ENCODE data around the gene CYSTM1.

DNA sequence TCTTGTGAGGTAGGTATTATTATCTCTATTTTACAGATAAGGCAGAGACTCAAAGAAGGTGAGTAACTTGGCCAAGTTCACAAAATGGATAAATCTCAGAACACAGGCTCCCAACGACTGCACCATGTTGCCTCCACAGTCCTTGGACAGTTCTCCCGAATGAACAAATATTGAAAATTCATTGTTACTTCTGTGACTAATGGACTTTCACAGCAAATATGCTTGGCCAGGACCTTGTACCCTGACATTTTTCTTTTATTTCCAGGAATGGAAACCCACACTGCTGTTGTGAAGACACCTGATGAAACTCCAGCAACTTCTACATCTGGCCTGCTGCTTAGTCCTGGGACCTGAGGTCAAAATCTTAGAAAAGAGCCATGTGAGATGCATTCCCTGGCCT is 2.5 kb upstream of the CYSTM1 start:
- TF ChIP-seq, protein P1, sequence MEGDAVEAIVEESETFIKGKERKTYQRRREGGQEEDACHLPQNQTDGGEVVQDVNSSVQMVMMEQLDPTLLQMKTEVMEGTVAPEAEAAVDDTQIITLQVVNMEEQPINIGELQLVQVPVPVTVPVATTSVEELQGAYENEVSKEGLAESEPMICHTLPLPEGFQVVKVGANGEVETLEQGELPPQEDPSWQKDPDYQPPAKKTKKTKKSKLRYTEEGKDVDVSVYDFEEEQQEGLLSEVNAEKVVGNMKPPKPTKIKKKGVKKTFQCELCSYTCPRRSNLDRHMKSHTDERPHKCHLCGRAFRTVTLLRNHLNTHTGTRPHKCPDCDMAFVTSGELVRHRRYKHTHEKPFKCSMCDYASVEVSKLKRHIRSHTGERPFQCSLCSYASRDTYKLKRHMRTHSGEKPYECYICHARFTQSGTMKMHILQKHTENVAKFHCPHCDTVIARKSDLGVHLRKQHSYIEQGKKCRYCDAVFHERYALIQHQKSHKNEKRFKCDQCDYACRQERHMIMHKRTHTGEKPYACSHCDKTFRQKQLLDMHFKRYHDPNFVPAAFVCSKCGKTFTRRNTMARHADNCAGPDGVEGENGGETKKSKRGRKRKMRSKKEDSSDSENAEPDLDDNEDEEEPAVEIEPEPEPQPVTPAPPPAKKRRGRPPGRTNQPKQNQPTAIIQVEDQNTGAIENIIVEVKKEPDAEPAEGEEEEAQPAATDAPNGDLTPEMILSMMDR (IDR thresholded peaks at IDR 0.05), result no peak
- TF ChIP-seq EP300 (IDR thresholded peaks at IDR 0.05), result no peak
- TF ChIP-seq POLR2A (IDR thresholded peaks at IDR 0.05), result no peak
